Activated effector memory CD4-positive, alpha-beta T cell treated with anti-CD3 and anti-CD28 coated beads, Interleukin-2, amount 50 U/mL, for 16 hours (primary cell): ENCODE data around the gene ATG16L2.
"Not testable (repeated sequence)": the region's sequence is repeated elsewhere in the genome, so short reads cannot be mapped to it uniquely, and the experiment has no call there.

Experiments used
- DNase-seq: peaks from one replicate; pipeline ENCODE4 v3.0.0-alpha.2; 2020

ATG16L2 gene

DNA sequence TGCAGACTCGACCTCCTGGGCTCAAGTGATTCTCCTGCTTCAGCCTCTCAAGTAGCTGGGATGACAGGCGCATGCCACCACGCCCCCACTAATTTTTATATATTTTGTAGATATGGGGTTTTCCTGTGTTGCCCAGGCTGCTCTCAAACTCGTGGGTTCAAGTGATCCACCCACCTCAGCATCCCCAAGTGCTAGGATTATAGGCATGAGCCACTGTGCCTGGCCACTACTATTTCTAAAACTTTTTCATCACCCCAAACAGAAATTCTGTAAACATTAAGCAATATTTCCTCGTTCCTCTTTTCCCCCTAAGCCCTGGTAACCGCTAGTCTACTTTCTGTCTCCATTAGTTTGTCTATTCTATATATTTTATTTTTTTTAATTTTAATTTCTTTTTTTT lies 9.0 kb upstream of the ATG16L2 start:
- no peak for DNase-seq

DNA sequence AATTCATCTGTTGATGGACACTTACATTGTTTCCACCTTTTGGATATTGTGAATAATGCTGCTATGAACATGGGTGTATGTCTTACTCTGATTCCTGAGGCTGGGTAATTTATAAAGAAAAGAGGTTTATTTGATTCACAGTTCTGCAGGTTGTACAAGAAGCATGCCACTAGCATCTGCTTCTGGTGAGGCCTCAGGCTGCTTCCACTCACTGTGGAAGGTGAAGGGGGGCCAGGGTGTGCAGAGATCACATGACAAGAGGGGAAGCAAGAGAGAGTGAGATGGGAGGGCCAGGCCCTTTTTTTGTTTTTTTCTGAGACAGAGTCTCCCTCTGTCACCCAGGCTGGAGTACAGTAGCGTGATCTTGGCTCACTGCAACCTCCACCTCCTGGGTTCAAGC lies 7.8 kb upstream of the ATG16L2 start:
- not testable (repeated sequence) for DNase-seq

DNA sequence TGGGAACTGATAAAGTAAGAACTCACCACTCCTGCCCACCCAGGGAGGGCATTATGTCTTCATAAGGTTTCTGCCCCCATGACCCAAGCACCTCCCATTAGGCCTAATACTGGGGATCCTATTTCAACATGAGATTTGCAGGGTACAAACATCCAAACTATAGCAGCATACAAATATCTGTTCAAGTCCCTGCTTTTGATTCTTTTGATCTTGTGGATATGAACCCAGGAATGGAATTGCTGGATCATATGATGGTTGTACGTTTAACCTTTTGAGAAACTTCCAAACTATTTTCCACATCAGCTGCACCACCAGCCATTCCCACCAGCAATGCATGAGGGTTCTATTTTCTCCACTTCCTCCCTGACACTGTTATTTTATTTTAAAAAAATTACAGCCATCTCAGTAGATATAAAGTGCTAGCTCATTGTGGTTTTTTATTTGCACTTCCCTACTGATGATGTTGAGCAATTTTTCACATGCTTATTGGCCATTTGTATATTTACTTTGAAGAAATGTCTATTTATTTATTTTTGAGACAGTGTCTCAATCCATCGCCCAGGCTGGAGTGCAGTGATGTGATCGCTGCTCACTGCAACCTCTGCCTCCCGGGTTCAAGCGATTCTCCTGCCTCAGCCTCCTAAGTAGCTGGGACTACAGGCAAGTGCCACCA lies 7.1 kb upstream of the ATG16L2 start:
- DNase-seq, result no peak

DNA sequence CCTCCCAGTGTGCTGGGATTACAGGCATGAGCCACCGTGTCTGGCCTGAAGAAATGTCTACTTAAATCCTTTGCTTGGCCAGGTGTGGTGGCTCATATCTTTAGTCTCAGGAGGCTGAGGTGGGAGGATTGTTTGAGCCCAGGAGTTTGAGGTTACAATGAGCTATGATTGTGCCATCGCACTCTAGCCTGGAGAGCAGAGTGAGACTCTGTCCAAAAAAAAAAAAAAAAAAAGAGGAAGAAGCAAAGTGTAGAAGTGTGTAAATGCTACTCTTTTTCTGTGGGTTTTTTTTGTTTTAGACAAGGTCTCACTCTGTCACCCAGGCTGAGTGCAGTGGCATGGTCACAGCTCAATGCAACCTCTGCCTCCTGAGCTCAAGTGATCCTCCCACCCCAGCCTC lies 6.4 kb upstream of the ATG16L2 start:
- DNase-seq, result no peak

DNA sequence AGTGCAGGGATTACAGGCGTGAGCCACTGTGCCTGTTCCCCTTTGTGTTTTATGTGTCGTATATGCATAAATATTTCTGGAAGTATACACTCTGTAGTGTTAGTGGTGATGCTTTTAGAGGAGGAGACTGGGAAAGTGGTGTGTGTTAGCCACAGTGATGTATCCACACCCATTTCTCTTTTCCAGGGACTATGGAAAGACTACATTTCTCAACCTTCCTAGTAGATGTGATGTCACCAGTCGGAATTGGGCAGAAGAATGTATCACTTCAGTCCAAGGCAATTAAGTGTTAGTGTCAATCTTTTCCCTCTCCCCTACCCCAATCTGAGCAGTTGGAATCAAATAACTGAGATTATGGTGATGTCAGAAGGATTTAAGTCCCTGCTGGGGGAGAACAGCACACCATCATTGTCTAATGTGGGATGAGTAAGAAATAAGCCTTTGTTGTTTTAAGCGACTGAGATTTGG lies 5.8 kb upstream of the ATG16L2 start:
- DNase-seq, result no peak

DNA sequence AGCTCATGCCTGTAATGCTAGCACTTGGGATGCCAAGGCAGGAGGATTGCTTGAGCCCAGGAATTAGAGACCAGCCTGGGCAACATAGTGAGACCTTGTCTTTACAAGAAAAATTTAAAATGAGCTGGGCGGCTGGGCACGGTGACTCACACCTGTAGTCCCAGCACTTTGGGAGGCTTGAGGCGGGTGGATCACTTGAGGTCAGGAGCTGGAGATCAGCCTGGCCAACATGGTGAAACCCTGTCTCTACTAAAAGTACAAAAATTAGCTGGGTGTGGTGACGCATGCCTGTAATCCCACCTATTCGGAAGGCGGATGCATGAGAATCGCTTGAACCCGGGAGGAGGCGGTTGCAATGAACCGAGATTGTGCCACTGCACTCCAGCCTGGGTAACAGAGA lies 2.5 kb upstream of the ATG16L2 start:
- not testable (repeated sequence) for DNase-seq

DNA sequence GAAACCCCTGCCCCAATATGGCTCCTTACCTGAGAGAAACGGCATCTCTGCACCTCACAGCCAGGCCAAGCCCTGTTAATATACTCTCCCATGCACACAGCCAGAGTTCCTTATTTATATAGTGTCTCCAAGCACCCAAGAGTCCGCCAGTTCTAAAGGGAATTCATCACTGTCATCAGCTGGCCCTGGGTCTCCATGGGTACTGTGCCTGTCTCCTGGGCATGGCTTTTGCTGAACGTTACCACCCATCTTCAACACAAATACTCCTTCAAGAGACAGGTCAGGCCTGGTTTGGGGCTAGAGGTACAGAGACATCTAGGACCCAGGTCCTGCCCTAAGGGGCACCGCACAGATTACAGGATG lies 1.6 kb upstream of the ATG16L2 start:
- no peak for DNase-seq

DNA sequence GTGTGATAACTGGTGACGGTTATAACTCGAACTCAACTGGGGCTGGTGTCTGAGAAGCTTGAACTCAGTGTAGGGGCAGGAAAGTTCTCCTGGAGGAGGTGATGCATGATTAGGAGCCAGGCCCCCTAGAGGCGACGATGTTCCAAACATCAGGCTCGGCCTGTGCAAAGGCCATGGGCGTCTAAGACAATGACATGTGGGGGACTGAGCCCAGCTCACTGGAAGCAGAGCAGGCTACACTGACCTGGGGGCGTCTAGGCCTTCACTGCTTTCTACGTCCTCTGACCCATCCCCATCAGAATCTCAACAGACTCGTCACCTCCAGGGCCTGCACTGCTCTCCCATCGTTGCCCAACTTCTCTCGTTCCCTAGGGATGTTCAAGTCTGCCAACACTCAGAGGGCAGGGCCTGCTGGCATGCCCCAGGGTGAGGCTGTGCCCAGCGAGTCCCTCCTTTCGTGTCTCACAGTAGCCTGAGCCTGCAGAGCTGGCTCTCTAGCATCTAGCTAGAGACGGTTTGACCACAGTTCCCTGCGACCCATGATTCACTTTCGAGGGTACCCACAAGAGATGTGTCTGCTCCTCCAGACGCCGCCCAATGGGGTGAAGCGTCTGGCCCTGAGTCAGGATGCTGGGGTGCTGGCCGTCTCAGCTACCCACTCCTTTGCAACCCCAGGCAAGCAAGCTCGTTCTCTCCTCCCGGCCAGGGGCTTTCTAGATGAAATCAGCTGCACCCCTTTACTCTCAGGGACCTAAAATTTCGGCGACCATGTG lies 1.1 kb upstream of the ATG16L2 start:
- DNase-seq, result peak; percentile 89

DNA sequence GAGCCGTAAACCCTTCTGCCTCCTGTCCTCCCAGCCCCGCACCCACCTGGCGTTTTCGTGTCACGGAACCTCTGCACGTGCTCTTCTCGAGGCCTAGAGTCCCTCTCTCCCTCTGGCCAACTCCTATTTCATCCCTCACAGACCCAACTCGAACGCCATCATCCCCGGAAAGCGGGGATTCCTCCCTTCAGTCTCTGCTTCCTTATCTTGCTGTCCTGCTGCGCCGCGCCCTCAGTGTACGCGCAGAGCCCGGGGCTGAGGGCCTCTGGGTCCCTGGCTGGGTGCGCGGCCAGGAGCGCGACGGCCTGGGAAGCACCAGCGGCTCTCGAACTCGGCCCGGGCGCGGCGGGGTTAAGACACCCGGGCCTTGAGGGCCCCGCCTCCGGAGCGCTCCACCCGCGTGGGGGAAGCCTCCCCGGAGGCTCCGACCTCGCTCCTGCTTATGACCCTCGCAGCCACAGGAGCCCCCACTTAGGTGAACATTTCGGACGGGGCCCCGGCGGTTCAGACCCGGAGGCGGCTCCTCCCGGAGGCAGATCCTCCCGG lies 398 bp upstream of the ATG16L2 start:
- no peak for DNase-seq

DNA sequence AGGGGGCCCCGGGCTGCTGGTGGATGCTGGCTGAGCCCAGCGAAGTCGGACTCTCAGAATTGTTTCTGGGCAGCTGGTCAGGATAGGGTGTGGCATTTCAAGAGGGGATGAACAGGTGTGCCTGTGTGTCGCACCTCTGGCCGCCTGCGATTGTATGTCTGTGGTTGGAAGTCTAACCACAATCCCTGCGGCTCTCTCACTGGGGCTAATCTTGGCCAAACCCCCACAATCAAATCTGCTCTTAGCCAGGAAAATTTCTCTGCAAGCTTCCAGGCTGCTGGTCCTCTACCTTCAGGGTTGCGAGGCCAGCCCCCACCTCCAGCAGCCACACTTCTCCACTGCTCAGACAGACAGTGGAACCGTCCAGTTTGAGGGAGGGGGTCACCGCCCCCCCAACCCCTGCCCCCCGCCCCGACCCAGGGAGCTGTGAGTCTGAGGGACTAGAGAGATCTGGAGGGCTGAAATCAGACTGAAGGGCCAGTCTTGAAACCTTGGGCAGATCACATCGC lies 953 bp downstream of the ATG16L2 start:
- no peak for DNase-seq

DNA sequence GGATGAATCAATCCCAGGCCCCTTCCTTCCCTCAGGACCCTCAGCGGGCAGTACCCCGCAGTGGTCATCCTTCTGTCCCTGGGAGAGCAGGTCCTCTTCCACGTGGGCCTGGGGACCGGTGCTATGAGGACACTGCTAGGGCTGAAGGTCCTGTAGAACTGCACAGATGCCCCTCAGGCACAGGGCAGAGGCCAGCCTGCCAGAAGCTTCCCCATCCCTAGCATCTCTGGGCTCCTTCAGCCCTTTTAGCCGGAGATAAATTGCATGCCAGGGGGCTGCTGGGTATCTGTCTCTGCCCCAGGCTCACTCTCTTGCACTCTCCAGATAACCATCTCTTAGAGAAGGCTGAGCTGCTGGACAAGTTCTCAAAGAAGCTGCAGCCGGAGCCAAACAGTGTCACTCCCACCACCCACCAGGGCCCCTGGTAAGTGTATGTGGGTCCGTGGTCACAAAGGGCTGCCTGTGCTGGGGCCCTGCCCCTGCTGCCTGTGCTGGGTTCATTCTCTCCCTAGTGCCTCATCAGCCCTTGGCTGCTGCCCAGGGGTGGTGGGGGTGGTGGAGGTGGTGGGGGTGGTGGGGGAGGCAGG lies 2.3 kb downstream of the ATG16L2 start:
- no peak for DNase-seq

DNA sequence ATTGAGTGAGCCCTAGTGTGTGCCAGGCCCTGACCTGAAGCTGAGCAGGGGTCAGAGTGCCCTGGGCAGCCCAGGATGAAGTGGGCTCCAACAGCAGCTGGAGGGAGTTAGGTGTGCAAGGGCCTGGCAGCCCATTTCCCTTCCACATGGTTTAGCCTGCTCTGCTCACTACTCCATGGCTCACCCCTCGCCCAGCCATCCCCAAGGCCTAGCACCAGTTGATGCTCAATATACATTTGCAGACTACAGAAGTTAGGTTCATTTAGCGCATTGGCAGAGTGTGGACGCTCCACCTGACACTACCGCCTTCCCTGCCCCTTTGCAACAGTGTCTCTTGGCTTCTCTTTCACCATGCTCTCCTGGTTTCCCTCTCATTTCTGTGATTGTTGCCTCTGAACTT lies 3.8 kb downstream of the ATG16L2 start:
- DNase-seq, result no peak

DNA sequence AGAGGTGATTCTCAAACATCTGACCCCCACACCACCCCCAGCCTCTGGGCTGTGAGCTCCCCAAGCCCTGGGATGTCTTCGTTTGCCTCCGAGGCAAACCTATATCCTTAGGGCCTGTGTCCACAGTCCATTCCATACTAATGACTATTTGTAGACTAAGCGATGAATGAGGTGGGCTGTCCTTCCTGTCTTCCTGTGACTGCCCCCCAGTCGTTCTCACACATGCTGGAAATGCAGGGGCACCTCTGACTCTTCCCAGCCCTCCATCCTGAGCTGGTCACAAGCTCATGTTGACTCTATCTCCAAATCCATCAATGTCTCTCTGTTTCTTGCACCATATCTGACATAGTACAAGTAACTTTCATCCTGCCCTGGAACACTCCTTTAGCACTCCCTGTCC lies 4.8 kb downstream of the ATG16L2 start:
- peak; percentile 14 for DNase-seq

DNA sequence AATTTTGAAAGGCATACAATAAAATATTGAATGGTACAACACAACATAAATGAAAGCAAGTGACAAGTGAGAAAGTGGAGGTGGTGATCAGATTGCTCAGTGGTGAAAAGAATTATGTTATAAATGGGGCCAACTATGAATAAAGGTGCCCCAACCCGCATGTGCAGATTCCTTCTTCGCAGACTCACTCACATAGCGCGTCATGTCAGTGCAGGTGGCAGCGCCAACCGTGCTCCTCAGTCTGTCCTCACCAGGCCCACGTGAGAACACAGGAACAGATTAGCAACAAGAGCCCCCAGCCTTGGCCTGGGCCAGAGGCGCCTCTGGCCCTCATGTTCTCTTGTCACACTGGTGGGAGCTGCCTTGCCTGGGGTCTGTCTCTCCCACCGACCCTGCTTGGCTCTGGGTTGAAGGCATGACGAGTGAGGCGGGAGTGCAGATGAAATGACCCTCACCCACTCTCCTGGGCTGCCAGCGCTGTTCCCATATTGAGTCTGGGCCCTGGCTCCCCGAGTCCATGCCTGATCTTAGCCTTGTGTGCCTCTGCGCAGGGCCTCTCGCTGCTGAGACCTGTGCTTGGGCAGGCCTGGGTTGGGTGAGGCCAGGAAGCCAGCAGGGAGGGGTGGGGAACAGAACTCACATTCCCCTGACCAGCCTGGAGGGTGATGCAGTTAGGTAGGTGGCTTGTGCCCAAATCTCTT lies 6.4 kb downstream of the ATG16L2 start:
- DNase-seq, result no peak

DNA sequence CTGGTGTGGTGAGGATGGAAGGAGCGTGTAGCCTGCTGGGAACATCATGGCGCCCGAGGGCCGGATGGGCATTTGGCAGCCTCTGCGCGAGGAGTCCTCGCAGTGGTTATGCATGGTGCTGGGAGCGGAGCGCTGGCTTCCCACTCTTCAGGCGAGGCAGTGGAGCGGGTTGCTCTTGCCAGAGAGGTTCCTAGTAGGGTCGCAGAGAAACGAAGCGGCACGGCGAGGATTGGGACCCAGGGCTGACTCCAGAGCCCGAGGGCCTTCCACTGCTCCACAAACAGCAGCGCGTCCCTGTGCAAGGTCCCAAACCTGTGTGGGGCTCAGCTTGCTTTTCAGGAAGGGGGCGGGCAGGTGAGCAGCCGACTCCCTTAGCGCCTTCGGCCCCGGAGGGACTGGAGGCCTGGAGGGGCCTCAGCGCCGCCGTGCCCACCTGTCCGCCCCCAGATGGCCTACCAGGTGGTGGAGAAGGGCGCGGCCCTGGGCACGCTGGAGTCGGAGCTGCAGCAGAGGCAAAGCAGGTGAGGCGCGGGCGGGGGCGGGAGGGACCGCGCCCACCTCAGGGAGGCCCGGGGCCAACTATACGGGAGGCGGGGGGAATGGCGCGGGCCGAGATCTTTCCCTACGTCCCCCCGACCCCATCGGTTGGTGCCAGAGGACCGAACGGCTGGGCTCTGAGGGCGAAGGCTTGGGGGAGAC lies 7.2 kb downstream of the ATG16L2 start:
- DNase-seq, result no peak

DNA sequence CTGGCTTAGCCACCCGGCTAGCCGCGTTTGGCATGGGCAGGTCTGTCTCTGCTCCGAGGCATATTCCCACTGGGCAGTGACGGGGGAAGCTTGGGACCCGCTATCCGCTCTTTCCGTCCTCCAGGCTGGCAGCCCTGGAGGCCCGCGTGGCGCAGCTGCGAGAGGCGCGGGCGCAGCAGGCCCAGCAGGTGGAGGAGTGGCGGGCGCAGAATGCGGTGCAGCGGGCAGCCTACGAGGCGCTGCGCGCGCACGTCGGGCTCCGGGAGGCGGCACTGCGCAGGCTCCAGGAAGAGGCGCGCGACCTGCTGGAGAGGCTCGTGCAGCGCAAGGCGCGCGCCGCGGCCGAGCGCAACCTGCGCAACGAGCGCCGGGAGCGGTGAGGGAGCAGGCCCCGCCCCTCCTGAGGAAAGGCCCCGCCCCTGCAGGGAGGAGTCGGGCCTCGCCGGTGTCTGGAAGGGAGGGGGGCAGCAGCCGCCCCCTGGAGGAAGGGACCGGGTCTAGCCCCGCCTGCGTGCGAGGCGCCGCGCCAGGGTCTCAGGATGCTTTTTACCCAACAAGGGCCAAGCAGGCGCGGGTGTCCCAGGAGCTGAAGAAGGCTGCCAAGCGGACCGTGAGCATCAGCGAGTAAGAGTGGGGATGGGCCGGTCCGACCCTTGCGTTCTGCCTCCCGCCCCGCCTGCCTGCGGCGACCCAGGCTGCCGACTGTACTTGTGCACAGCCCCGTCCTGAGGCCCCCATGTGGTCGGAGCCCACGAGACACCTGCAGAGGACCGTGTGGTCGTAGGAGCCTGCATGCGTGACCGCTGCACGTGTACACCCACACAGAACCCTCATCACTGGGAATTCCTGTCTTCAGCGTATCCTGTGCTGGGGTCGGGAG lies 7.9 kb downstream of the ATG16L2 start:
- DNase-seq, result peak; percentile 94

DNA sequence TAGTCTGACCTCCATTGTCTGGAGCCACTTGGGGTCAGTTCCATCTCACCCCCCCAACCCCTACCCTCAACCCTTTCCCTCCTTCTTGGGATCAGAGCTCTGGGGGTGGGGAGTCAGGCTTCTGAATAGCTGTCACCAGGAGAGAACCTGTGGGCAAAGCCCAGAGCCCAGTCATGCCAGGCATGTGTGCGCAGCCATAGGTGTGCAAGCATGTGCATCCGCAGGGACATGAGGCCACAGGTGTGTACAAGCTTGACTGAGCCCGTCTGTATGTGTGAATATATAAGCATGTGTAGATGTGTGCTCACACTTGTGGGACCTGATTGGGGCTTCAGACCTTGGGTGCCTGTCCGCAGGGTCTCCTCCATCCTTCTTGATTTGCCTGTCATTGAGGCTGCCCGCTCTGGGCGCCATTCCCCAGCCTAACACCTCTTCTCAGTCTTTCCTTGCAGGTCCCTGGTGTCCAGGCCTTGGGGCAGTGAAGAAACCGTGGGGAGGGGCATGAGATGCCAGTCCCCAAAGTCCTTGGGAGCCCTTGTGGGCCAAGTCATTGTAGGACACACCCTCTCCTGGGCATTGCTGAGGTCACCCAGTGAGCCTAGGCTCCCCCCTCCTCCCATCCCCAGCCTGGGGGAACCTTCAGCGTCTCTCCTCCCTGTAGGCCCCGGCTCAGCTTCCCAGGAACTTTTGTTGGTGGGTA lies 9.0 kb downstream of the ATG16L2 start:
- no peak for DNase-seq

DNA sequence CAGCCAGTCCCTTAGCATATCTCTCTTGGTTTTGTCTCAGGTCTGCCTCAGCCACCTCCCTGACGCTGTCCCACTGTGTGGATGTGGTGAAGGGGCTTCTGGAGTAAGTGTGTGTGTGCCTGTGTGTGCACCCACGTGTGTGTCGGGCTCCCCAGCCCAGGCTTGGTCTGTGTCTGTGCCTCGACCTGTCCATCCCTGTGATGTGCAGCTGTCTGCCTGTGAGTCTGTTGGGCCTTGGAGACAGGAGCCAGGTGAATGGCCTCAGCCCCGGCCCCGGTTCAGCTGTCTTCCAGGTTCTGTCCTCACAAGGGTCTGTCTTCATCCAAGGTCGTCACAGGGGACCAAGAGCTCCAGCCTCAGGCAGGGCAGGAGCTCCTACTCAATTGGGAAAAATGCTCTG lies 9.8 kb downstream of the ATG16L2 start:
- no peak for DNase-seq

DNA sequence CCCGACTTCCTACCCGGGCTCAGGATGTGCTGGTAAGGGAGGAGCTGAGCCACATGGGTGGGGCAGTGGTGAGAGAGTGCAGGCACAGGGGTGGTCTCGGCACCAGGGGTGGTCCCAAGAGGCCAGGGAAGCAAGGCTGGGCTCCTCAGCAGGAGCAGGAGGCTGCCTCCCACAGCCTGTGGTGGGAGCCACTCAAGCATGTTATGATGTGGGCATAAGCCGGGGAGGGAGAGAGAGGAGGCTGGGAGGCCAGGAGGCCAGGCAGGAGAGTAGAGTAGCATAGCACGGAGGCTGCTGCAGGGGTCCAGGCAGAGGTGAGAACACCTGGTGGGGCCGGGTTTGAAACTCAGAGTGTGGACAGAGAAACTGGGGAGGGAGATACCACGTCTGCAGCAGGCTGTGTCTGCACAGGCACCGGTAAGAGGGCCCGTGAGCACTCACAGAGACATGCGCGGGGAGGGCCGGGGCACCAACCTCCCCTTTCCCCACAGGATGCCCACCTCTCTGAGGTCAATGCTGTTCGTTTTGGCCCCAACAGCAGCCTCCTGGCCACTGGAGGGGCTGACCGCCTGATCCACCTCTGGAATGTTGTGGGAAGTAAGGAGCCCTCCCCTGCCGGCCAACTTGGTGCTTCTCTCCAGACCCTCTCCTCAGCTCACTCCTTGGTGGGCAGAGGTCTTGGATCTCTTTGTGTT lies 10.7 kb downstream of the ATG16L2 start:
- no peak for DNase-seq

DNA sequence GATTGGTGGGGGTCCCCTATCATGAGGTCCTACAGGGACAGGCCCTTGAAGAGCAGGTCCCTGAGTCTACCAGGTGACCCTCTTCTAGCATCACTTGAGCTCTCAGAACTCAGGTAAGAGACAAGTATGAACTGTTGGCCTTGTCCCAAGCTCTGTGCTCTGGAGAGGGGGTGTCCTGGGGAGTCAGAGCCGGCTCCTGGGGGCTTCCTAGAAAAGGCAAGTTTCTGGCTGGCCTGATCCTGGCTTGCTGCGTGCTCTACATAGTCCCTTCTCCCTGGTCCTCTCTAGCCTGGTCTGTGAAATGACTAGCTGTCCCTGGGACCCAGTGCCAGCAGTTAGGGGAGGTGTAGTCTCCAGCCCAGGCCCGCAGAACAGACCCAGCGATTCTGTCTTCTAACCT lies 11.4 kb downstream of the ATG16L2 start:
- DNase-seq, result no peak
